ENCODE data around the gene GAB1.

GAB1 gene

DNA sequence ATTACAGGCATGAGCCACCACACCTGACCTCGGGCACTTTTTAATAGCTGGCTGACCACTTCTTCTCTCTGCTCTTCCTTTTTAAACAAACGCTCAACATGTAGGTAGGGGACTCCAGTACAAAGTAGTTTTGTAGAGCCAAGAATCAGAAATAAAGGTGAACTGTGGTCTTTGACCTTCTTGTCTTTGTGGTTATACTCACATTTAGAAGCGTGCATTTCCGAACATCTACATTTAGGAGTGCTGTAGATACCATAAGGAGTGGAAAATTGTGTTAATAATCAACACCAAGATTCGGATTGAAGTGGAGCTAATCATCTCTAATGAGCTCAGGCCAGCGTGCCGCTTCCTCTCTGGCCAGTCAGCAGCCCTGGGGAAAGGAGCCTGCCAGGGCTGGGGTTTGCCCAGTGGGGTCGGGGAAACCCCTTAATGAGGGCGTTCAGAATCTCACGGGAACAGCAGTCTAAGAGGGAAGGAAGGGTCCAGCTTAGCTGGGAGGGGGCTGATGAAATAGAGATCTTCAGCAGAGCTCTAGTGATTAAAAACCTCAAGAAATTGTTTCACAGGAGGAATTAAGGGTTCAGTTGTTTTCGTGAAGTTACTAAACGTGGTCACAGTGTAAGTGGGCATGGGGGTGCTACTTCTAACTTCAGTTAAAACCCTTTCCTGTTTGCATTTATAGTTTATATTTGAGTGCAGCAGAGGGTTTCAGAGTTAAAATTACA is 81.2 kb downstream of the GAB1 start:
- DNase-seq (ENCODE audit: low read depth) = no peak

DNA sequence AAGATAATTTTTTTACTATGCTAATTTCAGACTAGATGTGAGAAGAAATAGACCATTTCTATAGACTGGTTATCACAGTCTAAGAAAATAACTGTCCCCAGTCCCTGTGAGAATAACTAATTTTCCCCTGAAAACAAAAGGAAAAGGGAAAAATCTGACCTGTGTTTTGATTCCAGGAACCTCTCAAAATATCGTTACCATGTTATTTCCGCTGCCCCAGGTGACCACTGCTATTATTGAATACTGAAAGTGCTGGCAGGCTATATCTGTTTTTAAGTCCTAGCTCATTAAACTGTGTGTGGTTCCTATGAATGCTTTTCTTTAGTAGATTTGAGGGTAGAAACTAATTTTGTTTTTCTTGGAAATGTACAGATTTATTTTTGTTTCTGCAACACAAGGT is 83.6 kb downstream of the GAB1 start:
- no peak for DNase-seq (ENCODE audit: low read depth)

DNA sequence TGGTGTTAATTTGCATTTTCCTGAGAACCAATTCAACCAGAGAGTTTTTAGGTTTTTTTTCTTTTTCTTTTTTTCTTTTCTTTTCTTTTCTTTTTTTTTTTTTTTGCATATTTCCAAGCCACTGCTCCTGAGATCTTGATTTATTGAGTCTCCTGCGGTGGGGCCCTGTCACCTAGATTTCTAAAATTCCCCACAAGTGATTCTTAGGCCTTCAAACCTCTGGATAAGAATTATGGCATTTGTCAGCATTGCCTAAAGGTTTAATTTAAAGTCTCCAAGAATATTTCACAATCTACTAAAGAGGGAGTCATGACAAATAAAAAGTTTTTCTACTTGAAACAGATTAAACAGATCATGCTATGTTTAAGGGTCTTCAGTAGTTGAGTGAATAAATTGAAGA is 84.9 kb downstream of the GAB1 start:
- DNase-seq (ENCODE audit: low read depth) = no peak

DNA sequence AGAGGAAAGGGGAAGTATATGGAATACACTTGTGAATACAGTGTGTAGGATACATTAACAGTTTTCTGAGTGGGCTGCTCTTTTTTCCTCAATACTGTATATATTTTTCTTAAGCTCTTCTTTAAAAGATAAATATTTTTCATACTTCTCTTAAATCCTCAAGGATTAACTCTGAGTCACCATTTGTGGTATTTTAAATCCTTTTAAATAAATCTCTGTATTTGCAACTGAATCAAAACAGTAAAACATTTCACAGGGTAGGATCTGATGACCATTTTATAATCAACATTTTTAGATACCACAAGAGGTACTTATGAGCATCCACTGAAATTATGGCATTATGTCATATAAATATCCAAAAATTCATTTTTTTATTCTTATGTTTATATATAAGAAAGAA is 87.6 kb downstream of the GAB1 start:
- DNase-seq (ENCODE audit: low read depth) = no peak

DNA sequence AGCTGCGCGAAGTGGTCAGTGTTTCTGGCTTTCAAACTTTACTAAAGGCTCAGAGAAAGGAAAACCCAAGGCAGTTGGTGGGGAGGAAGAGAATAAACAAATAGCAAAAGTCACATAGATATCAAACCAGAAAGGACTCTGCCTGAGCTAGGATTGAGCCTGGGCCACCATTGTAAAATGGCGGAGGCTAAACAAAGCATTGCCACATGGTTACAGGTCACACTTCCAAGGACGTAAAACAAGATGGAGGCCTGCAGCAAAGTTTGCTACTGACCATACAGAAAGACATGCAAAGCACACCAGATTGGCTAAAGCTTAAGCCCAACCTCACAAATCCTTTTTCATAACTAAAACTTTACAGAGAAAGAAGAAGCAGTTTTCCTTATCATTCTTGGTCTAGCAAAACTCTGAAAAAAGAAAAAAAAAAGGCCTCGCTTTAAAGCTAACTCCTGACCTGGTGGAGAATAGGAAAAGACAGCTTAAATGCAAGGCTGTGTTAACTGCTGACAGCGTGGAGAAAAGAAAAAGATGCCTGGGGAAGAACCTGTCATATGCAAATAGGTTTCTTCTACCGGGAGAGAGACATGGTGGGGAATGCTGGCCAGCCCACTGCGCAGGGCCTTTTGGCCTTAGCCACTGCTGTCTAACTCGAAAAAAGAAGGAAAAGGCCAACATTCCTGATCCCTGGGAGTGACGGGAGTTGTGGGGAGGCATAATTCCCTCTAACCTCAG is 95.0 kb downstream of the GAB1 start:
- no peak for DNase-seq (ENCODE audit: low read depth)

DNA sequence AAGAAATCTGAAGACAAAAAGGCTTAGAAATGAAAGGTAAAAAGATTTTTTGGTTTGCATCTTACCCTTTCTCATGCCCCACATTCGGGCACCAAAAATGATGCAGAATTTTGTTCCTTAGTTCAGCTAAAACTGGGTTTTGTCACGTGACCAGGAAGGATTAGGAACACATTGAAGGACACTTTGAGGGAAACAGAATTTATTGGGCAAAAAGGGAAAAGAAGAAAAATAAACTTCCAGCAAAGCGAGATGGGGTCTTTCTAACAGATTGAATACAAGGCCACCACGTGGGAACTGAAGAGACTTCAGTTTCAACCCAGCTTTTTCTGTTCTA is 95.5 kb downstream of the GAB1 start:
- DNase-seq (ENCODE audit: low read depth) = no peak

DNA sequence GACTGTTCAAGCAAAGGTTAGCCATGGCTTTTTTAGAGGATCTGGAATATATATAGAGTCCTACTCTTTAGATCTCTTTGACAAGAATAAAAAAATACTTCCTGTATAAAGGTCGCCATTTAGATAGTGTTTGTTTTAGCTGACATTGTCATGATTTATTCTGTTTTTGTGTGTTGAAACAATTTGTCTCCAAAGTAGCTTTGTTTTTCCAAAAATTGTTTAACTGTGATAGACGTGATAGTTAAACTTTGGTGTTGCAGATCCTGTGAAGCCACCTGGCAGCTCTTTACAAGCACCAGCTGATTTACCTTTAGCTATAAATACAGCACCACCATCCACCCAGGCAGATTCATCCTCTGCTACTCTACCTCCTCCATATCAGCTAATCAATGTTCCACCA is 96.6 kb downstream of the GAB1 start:
- DNase-seq (ENCODE audit: low read depth) = no peak

DNA sequence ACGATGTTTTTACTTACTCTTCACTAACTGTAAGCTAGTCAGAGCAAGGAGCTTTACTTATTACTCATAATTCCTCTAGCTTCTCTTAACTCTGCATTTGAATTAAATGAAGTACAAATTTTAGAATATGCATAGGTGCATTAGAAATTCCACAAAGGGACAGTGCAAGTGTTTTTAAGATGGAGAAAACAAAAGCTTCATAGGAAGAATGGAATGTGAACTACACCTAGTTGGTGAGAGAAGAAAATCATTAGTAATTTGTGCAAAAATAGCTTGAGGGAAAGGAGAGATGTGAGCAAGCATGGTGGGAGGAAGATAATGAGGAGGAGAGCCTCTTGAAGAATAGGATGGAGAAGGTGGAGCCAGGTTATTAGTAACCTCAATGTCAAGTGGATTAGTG is 99.3 kb downstream of the GAB1 start:
- no peak for DNase-seq (ENCODE audit: low read depth)

DNA sequence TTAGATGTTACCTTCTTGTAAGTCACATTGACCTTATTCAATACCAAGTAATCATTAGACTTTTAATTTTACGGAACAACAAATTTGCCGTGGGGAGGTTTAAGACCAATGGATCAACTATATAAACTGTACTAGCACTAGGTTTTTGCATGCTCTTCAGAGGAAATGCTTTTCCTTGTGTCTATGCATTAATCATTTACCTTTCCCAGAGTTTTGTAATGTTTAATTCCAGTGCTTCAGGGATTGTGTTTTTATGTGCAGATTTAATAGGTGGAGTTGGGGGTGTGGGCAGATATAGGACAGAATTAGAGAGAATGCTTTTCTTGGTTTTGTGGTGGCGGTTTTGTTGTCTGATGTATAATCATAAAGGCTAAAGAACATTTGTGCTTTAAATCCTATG is 100.8 kb downstream of the GAB1 start:
- DNase-seq (ENCODE audit: low read depth) = no peak

DNA sequence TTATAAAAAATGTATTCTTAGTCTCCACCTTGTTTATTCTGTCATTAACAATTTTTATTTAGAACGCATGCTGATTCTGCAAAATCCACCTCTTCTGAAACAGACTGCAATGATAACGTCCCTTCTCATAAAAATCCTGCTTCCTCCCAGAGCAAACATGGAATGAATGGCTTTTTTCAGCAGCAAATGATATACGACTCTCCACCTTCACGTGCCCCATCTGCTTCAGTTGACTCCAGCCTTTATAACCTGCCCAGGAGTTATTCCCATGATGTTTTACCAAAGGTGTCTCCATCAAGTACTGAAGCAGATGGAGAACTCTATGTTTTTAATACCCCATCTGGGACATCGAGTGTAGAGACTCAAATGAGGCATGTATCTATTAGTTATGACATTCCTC is 101.3 kb downstream of the GAB1 start:
- no peak for DNase-seq (ENCODE audit: low read depth)

DNA sequence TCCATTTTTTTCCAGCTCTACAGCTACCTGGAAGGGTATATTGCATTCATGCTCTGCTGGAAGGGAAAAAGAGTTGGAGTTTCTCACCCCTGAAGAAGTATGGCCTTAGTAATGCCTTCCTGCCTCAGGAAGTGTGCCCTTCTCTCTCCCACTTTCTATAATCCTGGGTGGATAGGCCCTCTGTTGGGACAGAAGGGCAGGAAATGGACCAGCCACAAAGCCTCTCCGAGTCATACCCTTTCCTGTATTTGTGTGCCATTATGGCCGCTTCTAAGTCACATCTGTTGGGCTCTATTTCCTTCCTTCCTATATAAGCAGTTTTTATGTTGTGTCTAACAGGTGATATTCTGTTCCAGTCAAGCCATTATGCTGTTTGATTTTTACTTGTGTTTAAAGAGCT is 102.0 kb downstream of the GAB1 start:
- no peak for DNase-seq (ENCODE audit: low read depth)

DNA sequence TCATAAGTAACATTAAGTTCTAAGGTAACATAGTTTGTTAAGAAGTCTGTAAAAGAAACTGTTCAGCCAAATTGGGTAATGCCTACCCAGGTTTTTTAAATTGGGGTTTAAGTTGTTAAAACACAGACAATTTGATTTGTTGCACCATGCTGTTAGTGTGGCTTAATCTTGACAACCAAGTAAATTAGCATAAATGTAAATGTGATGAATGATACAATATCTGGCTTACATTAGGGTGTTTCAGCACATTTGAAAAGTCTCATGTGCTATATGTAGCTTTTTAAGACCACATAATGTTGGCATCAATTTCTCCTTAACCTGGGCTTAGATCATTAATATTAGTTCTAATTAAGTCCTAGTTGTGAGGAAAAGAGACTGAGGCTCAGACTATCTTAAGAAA is 104.4 kb downstream of the GAB1 start:
- no peak for DNase-seq (ENCODE audit: low read depth)

DNA sequence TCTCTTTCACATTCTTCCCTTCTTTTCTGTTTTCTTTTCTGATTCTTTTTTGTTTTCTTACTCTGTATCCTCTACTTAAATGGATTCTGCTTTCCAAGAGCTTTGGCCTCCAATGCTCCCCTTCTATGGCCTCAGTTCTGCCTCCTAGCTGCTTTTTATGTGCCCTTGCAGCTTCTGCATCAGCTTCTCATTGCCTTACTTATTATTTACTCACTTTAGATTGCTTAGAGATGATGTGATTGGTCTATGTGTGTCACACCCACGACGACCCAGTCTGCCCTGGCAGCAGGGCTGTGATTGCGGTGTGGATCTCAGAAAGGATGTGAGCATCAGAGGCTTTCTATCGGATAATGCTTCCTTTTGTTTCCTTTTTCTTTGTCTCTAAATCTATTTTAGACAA is 105.0 kb downstream of the GAB1 start:
- DNase-seq (ENCODE audit: low read depth) = no peak

DNA sequence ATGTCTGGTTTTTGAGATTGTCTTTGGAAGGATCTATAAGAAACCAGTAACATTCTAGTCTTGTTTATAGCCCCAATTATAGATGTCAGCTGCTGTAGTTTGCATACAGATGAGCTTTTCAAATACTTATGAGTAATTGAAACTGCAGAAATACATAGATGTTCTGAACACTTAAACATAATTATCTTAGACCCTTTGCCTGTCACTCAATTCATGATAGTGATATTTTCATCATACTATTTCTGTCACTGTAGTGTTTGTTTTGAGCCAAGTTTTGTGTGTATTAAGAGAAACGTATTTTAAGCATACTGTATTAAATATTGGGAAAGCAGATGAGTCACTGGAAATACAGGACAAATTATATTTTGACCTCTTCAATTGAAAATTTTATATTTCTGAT is 107.1 kb downstream of the GAB1 start:
- DNase-seq (ENCODE audit: low read depth) = no peak

DNA sequence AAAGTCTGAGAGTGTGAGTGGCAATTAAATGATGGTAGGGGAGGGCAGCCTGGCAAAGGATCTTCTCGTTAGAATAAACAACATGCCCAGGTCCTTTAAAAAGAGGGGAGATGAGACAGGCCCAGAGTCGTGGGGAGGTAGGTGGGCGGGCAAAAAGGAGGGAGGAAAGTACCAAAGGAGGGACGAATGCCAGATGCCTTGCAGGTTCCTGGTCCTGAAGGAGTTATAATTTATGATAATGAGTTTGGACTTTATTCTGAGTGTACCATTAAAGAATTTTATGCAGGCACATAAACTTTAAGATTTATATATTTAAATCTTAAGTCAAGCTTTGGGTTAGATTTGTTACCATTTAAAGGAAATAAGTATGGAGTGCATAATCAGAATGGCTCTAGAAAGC is 114.5 kb downstream of the GAB1 start:
- DNase-seq (ENCODE audit: low read depth) = no peak

DNA sequence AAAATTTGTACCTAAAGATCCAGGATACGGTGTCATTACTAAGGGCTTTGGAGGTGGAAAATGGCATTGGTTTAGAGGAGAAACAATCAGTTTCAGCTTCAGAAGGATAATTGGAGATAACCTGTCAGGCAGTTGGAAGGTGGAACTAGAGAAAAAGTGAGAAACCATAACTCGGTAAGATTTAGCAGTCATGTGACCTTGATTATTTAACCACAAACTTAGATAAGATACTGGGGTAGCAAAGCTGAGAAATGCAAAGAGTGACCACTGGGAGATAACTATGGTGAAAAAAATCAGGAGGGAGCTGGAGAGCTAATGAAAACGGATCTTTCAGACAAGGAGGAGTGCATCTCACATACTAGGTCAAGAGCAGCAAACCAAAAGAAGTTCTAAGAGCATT is 118.5 kb downstream of the GAB1 start:
- DNase-seq (ENCODE audit: low read depth) = no peak

DNA sequence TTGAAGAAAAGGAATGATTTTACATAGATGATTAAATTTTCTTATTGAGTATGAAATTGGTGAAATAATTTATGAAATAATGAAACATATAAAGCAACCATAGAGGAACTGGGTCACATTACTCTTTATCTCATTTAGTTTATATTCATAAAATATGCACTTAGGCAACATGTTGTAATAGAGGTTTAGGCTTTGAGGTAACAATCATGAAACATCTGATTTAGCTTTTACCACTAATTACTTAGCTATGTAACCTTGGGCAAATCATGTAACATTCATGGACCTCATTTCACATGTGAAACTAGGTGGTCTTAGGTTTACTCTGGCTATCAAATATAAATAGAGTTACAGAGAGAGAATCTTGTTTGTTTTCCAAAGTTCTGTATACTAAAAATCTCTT is 122.3 kb downstream of the GAB1 start:
- no peak for DNase-seq (ENCODE audit: low read depth)

DNA sequence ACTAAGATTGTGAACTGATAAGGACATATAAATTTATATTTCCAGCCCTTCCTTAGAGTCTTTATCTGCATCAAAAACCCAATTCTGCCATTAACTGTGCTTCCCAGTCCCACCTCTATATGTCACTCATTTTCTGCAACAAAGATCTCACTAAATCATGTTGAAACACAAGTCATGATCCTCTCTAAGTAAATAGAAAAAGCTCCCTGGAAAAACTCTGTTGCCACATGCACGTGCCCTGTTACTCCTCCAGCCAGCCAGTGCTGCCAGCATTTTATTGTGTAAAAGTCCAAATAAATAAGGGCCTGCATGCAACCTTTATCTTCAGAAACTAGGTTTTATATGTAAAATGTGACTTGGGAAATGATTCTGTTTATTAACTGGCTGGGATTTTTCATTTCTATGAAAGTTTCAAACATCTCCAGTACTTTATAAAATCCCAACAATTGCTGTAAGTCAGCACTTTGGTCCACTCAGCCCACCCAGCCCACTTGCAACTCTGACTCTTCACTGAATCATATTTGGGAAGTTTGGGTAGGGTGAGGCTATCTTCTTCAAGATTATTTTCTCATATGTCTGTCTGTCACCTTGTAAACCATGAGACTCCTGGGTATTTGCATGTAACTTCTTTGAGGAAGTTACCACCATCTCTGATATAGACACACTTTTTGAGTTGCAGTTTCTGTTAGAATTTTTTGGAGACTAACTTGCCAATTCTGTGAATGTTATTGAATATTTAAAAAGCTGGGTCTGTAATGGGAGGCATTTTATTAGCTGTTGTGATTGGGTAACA is 136.9 kb downstream of the GAB1 start:
- no peak for DNase-seq (ENCODE audit: low read depth)

DNA sequence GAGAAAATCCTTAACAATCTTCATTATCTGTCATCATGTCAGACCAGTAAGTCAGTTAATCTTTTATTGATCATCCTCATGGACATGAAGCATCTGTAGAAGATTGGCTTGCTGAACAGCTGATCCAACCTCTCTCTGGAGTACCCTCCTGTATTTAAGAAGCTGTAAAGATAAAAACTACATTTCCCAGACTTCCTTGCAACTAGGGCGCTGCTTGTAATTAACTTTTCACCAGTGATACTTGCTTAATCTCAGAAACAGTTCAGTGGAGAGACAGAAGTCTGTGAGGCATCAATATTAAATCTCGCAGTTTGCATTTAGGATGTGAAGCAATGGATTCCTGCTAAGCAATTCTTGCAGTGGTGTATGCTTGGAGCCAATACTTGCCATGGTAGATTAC is 140.8 kb downstream of the GAB1 start:
- no peak for DNase-seq (ENCODE audit: low read depth)

DNA sequence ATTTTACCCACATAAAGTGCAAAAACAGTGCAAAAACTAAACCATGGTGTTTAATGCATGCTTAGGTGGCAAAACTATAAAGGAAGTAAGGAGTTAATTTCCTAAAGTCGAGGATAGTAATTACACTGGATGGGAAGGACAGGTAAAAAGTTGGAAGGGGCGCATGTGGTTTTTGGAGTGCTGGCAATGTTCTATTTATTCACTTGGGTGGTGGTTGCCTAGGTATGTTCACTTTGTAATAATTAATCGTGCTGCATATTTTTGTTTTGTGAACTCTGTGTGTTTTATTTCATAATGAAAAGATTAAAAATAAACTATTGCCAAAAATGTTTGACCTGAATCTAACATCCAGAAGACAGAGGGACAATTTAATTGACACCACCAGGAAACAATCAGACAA is 144.7 kb downstream of the GAB1 start:
- DNase-seq (ENCODE audit: low read depth) = no peak

DNA sequence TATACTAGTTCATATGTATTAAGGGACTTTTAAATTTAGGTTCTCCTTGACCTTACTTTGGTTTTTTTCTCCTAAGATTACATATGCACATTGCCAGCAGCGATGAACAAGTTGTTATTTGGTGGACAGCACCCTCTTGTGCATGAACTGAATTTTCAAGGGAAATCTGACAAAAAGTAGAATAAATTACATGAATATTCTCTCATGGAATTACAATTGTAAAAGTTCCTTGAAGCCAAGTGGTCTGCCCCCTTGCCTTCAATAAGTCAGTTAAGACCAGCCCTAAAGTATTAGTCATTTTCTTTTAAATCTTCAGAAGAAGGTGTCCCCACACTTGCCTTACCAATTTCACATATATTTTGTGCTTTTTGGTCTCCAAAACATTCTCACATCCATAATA is 146.2 kb downstream of the GAB1 start:
- DNase-seq (ENCODE audit: low read depth) = peak; percentile 51

DNA sequence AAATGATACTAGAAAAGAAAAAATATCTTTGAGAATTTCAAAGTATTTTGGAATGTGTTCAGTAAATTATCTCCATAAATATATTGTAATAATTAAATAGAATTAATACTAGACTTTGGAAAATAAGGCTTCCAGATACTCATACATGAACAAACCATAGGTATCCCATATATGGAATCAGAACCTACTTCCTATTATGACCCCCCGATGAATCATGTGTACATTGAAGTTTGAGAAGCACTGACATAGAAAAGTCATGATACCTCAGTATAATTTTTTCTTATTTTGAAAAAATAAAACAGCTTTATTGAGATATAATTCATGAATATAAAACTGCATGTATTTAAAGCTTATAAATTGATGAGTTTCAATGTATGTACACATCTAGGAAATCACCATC is 149.6 kb downstream of the GAB1 start:
- no peak for DNase-seq (ENCODE audit: low read depth)

DNA sequence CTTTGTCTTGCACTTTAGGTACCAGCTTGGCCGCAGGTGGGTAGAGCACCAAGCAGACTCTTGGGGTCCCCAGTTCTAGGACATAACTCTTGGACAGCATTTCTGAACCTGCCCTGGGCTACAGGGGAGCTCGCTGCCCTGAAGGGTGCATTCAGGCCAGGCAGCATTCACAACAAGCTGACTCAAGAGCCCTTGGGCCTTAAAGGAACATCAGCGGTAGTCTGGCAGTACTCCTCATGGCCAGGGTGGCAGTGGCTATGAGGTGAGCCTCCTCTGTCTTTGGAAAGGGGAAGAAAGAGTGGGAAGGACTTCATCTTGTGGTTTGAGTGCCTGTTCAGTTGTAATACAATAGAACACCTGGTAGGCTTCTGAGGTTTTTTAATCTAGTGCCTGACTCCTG is 152.0 kb downstream of the GAB1 start:
- DNase-seq (ENCODE audit: low read depth) = no peak
